GM15510 (cell line): Measurements from ENCODE around the gene SP1.

Experiments
- POLR2A ChIP-seq: IDR thresholded peaks from 3 replicates; pipeline ENCODE4 v1.6.1; 2011; ENCODE audit warnings: borderline replicate concordance; ENCODE audit not compliant: insufficient read length; ENCODE audit errors: extremely low read depth

The SP1 gene

GRCh38 chr12:53459097-53459496 is 79.1 kb downstream of the SP1 start:
- no peak for TF ChIP-seq POLR2A

DNA sequence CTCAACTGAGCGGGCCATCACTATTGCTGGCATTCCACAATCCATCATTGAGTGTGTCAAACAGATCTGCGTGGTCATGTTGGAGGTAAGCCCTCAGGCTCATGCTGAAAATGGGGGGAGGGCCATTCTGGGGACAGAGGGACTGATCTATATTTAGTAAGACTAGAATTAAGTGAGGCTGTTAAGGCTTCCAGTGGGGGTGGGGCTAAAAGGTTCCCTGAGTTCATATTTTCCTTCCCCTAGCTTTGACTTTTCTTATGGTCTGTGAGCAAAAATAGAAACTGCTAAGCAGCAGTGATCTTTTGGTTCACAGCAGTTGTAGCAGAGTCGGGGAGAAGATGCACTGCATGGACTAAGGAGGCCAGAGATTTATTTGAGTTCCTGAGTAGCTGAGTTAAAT is 81.1 kb downstream of the SP1 start:
- TF ChIP-seq POLR2A = no peak

DNA sequence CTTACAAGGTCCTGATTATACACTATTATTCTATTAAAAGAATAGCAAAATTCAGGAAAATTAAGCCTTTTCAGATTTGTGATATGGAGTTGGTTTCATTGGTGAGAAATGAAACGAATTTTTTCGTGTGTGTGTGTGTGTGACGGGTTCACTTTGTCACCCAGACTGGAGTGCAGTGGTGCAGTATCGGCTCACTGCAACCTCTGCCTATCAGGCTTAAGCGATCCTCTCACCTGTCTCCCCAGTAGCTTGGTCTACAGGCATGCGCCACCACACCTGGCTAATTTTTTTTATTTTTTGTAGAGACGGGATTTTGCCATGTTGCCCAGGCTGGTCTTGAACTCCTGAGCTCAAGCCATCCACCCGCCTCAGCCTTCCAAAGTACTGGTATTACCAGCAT is 81.6 kb downstream of the SP1 start:
- no peak for TF ChIP-seq POLR2A

DNA sequence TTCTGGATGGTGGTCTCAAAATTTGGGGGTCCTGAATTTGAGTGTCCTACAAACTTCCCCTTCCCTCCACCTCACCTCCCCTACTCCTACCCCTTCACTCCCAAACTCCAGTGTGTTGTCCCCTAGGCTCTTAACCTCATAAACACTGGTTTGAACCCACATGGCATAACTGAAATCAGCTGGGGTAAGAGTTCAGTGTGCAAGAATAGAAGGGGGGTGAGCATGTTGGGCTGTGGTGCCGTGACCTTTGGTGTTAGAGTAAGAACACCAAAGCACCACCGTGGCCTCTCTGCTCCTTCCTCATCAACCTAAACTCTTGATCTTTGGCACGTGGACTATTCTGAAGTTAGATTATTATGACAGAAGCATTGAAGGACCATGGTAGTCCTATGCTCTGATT is 83.0 kb downstream of the SP1 start:
- no peak for TF ChIP-seq POLR2A

- TF ChIP-seq POLR2A = no peak
Measured at GRCh38 chr12:53463802-53464560, 84.0 kb downstream of the SP1 start.

DNA sequence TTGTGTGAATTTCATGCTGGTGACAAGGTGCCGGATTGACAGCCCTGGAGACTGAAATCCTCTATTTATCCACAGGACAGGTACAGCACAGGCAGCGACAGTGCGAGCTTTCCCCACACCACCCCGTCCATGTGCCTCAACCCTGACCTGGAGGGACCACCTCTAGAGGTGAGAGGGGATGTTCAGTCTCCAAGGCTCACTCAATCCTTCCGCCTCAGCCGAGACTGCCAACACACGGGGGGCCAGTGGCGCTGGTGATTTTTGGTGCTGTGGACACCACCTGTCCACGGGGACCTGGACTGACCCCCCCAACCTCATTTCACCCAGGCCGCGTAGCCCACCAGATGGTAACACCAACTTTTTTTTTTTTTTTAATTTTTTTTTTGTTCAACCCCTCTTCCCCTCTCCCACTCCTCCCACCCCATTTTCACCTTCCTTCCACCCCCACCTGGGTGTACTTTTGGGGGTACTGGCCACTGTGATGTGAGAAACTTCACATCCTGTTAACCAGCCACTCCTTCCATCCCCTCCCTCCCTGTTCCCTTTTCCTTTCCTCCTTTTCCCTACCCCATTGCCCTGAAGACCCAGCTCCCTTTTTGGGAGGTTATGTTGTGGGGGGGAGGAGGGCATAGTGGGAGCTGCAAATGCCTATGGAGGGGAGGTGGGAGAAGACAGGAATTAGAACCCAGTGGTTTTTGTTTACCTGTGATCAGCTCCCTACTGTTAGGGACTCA is 84.9 kb downstream of the SP1 start:
- no peak for TF ChIP-seq POLR2A

DNA sequence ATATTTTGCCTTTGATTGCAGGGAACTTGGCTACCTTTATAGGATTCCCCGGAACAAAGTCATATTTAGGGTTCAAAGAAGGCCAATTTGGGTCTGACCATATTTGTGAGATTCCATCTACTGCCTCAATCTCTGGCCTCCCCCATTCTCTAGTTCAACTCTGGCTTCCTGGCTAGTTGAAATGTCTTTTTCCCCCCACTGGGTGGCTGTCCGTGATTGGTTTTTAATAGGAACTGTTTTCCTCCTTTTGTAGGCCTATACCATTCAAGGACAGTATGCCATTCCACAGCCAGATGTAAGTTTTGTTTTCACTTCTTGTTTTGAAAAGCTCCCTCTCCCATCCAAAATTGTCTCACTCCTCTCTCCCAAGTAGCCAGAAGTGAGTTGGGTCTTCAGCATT is 85.7 kb downstream of the SP1 start:
- TF ChIP-seq POLR2A = no peak
